Glutamatergic neuron (in vitro differentiated cells): ENCODE data around the gene LRFN4. TPM values are rescaled to one million over a fixed set of nuclear protein-coding genes. Genes with fewer than 3 reads are reported as not detected.

Experiments used
- DNase-seq: peaks from one replicate; pipeline ENCODE4 v3.0.0; 2022
- H3K27ac Mint-ChIP-seq: one replicate; pipeline ENCODE4 v1.8.0; 2020; ENCODE audit warnings: mild to moderate bottlenecking, mixed read lengths, inconsistent platforms; ENCODE audit not compliant: unreplicated experiment
- H3K27me3 Mint-ChIP-seq: one replicate; pipeline ENCODE4 v1.8.0; 2020; ENCODE audit warnings: mild to moderate bottlenecking, moderate library complexity, mixed read lengths, inconsistent platforms; ENCODE audit not compliant: unreplicated experiment
- H3K36me3 Mint-ChIP-seq: one replicate; pipeline ENCODE4 v1.8.0; 2020; ENCODE audit warnings: mild to moderate bottlenecking, mixed read lengths, inconsistent platforms; ENCODE audit not compliant: unreplicated experiment
- H3K4me1 Mint-ChIP-seq: one replicate; pipeline ENCODE4 v1.8.0; 2020; ENCODE audit warnings: mild to moderate bottlenecking, low read depth, mixed read lengths, inconsistent platforms; ENCODE audit not compliant: unreplicated experiment
- H3K4me3 Mint-ChIP-seq: one replicate; pipeline ENCODE4 v1.8.0; 2020; ENCODE audit warnings: mild to moderate bottlenecking, mixed read lengths, inconsistent platforms; ENCODE audit not compliant: unreplicated experiment
- H3K9me3 Mint-ChIP-seq: one replicate; pipeline ENCODE4 v1.8.0; 2020; ENCODE audit warnings: mild to moderate bottlenecking, moderate library complexity, mixed read lengths, inconsistent platforms; ENCODE audit not compliant: unreplicated experiment
- total RNA-seq: library from RNA; stranded (reverse); fragmentation: NEBNext Ultra II Directional; extraction: Animal tissue kit (Norgen Biotek cat#: 25700); gene quantifications from one replicate; pipeline ENCODE4 v1.2.1, GENCODE V29; 2021; ENCODE audit not compliant: unreplicated experiment
- TF ChIP-seq, protein P1 (sequence below): fragments of 200-600 bp; sonication (generic); IDR thresholded peaks from one replicate; pipeline ENCODE4 v1.5.0; 2021; ENCODE audit not compliant: partially characterized antibody, unreplicated experiment

Gene LRFN4
- total RNA-seq, 1 donor from 2014 or later: 67.1 TPM

DNA sequence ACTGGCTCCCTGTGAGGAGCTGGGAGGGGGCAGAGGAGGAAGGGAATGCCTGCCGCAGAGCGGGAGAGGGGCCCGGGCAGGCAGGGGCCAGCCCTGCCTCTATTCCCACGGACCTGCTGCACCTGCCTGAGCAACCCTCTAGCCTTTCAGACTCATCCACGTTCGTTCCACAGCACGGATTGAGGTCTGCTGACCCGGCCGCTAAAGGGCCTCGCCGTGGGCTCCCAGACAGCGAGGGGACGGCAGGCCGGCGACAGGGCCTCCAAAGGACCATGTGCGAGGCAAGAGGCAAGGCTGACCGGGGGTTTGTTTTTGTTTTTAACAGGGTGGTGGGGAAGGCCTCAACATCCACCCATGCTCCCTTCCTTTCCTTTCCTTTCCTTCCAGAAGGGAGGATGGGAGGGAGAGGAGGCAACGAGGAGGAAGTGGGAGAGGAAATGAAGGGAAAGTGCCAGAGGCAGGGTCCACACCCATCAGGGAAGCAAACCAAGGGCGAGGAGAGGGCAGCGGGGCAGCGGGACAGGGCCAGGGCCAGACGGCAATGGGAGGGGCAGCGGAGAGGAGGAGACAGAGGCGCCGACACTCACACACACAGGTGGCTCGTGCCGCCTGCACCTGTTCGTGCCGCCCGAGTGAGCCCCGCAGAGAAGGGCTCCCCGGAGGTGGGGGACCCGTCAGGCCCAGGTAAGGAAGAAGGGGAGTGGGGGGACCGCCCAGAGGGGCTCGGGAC, 7.5 kb downstream of the LRFN4 start:
- H3K27me3 Mint-ChIP-seq: peaks cover 4% of the 10 kb centered on the region
- no peak overlapping the region for H3K27ac Mint-ChIP-seq
- H3K4me1 Mint-ChIP-seq: peaks cover 5% of the 10 kb centered on the region
- TF ChIP-seq, protein P1, sequence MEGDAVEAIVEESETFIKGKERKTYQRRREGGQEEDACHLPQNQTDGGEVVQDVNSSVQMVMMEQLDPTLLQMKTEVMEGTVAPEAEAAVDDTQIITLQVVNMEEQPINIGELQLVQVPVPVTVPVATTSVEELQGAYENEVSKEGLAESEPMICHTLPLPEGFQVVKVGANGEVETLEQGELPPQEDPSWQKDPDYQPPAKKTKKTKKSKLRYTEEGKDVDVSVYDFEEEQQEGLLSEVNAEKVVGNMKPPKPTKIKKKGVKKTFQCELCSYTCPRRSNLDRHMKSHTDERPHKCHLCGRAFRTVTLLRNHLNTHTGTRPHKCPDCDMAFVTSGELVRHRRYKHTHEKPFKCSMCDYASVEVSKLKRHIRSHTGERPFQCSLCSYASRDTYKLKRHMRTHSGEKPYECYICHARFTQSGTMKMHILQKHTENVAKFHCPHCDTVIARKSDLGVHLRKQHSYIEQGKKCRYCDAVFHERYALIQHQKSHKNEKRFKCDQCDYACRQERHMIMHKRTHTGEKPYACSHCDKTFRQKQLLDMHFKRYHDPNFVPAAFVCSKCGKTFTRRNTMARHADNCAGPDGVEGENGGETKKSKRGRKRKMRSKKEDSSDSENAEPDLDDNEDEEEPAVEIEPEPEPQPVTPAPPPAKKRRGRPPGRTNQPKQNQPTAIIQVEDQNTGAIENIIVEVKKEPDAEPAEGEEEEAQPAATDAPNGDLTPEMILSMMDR: no peak
- H3K4me3 Mint-ChIP-seq: no peak overlapping the region
- peak; percentile 18 for DNase-seq
- H3K36me3 Mint-ChIP-seq: peaks cover 3% of the 10 kb centered on the region
- H3K9me3 Mint-ChIP-seq: peaks cover 4% of the 10 kb centered on the region

DNA sequence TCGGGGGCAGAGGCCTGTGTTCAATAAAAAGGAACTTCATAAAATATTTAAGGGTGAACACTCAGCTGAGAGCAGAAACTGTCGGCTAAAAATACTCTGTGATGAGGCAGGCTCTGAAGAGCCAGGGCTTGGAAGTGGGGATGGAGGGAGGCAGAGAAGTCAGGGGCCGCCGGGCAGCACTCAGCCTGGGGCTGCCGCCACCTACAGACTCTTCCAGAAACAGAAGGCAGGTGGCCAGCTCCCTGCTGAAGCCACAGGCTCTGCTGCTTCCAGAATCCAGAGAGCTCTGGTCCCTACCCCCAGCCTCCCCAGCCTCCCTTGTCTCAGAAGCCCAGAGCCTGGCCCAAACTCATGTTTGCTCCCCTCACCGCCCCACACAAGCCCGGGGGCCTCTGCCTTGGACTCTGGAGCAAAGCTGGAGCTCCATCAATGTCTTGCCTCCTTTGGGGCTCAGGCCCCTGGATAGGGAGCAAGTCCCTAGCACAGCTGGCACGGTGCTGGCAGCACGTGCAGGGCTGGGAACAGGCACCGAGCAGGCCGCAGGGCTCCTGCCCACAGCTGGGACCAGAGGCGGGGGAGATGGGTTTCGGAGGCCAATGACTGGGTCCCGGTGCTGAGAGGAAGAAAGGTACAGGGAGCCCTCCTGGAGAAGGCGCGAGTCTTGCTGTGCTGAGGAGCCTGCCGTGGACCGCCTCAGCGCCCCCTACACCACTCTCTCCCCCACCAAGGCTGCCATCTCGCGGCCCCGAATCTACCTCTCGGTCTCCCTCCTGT, 8.2 kb downstream of the LRFN4 start:
- no peak overlapping the region for H3K4me3 Mint-ChIP-seq
- H3K36me3 Mint-ChIP-seq: peaks cover 3% of the 10 kb centered on the region
- H3K27me3 Mint-ChIP-seq: peaks cover 4% of the 10 kb centered on the region
- TF ChIP-seq, protein P1: no peak
- H3K9me3 Mint-ChIP-seq: peaks cover 4% of the 10 kb centered on the region
- H3K27ac Mint-ChIP-seq: no peak overlapping the region
- H3K4me1 Mint-ChIP-seq: peaks cover 5% of the 10 kb centered on the region
- DNase-seq: peak; percentile 35

DNA sequence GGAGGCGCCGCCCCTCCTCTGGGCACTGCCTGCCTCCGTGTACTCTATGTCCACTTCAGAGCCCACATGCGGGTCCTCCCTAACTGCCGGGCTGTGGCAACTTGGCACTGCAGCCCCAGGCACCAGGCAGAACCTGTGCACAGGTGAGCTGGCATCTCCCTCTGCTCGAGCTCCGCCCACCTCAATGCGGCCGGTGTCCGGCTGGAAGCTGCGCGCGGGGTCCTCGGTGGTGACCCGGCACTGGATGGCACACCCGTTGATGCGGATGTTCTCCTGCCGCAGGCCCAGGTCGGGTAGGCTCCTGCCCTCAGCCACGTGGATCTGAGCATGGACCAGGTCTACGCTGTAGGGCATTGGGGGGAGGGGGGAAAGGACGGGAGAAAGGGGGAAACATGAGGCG, 9.1 kb downstream of the LRFN4 start:
- DNase-seq: peak; percentile 8

DNA sequence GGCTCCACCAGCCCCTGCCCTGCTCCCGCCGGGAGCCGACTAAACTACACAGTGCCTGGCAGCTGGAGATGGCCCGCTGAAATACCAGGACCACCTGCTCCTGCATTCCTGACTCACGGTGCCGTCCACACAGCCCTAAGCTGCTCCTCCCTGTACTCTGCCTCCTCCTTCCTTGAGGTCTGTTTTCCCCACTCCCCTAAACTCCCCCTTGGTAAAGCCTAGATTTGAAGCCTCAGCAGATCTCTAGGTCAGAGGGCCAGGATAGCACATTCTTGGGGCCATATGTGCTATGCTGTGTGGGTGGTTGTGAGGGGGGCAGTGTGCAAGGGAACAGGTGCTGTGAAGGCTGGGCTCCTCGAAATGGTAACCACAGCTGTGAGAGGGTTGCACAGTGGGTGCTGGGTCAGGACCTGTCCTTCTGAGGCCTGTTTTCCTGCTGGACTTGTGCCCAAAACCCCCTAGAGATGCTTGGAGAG, 9.7 kb downstream of the LRFN4 start:
- Mint-ChIP-seq H3K27me3 (peaks cover 4% of the 10 kb centered on the region), H3K4me3 (no peak overlapping the region), H3K9me3 (peaks cover 4% of the 10 kb centered on the region), H3K36me3 (peaks cover 3% of the 10 kb centered on the region), H3K27ac (no peak overlapping the region), H3K4me1 (peaks cover 5% of the 10 kb centered on the region)
- TF ChIP-seq, protein P1: no peak
- DNase-seq: peak; percentile 35

More for the DNA sequence above, 9.1 kb downstream of the LRFN4 start:
- H3K36me3 Mint-ChIP-seq: peaks cover 3% of the 10 kb centered on the region
- no peak overlapping the region for H3K27ac Mint-ChIP-seq
- peaks cover 5% of the 10 kb centered on the region for H3K4me1 Mint-ChIP-seq
- peaks cover 4% of the 10 kb centered on the region for H3K27me3 Mint-ChIP-seq
- H3K9me3 Mint-ChIP-seq: peaks cover 4% of the 10 kb centered on the region
- H3K4me3 Mint-ChIP-seq: no peak overlapping the region
- TF ChIP-seq, protein P1: no peak
